ENCODE data around the gene TMEM26. TPM values are rescaled to one million over a fixed set of nuclear protein-coding genes. Genes with fewer than 3 reads are reported as not detected.

TMEM26 gene
- total RNA-seq, 1 experiment from 2014 or later: not detected

DNA sequence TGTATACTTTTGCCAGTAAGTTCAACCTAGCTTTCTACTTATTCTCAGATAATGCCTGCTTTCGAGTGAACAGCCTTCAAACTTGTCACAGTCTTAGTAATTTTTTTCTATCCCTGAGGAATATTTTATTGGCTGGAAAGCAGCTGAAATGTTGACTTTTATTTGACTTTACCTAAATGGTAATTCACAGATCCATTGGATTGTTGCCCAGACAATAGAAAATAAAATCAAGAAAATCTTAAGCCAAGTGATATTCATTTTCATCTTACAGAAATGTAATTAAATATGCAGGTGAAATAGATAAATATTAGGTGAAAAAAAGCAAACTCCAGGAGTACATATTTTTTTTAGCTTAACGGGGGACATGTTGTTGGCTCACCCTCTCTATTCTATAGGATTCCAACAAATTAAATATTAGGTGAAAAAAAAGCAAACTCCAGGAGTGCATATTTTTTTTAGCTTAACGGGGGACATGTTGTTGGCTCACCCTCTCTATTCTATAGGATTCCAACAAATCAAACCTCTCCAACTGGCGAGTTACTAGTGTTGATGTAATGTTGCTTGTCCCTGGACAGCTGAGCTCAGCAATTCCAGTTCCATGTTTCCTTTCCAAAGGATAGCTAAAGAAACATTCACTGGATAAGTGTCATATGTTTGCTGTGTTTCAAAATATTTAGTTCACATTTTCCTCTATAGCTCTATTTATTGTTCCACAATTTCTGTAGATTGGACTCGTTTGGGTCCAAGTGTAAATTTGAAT is 4.2 kb downstream of the TMEM26 start:
- H3K27ac ChIP-seq (ENCODE audit: low read length): no peak overlapping the region
- ATAC-seq: no peak
- no peaks in the 10 kb centered on the region for H3K4me1 ChIP-seq (ENCODE audit: insufficient read depth, low read length)
- no peaks in the 10 kb centered on the region for H4K20me1 ChIP-seq (ENCODE audit: low read length)
- TF ChIP-seq EZH2phosphoT487 (IDR thresholded peaks at IDR 0.05; ENCODE audit: borderline replicate concordance, low read length): no peak
- TF ChIP-seq, protein P1, sequence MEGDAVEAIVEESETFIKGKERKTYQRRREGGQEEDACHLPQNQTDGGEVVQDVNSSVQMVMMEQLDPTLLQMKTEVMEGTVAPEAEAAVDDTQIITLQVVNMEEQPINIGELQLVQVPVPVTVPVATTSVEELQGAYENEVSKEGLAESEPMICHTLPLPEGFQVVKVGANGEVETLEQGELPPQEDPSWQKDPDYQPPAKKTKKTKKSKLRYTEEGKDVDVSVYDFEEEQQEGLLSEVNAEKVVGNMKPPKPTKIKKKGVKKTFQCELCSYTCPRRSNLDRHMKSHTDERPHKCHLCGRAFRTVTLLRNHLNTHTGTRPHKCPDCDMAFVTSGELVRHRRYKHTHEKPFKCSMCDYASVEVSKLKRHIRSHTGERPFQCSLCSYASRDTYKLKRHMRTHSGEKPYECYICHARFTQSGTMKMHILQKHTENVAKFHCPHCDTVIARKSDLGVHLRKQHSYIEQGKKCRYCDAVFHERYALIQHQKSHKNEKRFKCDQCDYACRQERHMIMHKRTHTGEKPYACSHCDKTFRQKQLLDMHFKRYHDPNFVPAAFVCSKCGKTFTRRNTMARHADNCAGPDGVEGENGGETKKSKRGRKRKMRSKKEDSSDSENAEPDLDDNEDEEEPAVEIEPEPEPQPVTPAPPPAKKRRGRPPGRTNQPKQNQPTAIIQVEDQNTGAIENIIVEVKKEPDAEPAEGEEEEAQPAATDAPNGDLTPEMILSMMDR (conservative IDR thresholded peaks at IDR 0.05; ENCODE audit: low read depth, low read length): no peak
- CTCF ChIA-PET: interaction anchor here (0.7 kb wide), 2 partner anchors 604 to 1635 kb away, joined by 3 read pairs; no protein-coding TSS in a partner anchor
- no TSS peak for BruUV-seq (replicated peaks)
- H3K79me2 ChIP-seq (ENCODE audit: low read length): no peaks in the 10 kb centered on the region
- H3K4me2 ChIP-seq (ENCODE audit: low read length): no peak overlapping the region
- no peaks in the 10 kb centered on the region for H3F3A ChIP-seq (ENCODE audit: low read length, unreplicated experiment)
- no peak overlapping the region for H3K9ac ChIP-seq (ENCODE audit: low read length)
- H3K9me3 ChIP-seq (ENCODE audit: low read length): no peaks in the 10 kb centered on the region
- H3K4me3 ChIP-seq (ENCODE audit: low read length): no peak overlapping the region
- no peaks in the 10 kb centered on the region for H3K36me3 ChIP-seq (ENCODE audit: low read depth, low read length)
- POLR2A ChIA-PET (ENCODE audit: unreplicated experiment): interaction anchor here (0.6 kb wide), 1 partner anchor 136 kb away, joined by 12 read pairs; no protein-coding TSS in a partner anchor
- H3K9me2 ChIP-seq (replicated peaks; ENCODE audit: low read length): no peaks in the 10 kb centered on the region; the same call in 1 of the 2 replicates
- intact Hi-C loops (cut with micrococcal nuclease): no loop called here
- DNase-seq: no peak
- no peaks in the 10 kb centered on the region for H3K27me3 ChIP-seq (ENCODE audit: low read length)
- H2AFZ ChIP-seq (ENCODE audit: low read length): no peak overlapping the region

DNA sequence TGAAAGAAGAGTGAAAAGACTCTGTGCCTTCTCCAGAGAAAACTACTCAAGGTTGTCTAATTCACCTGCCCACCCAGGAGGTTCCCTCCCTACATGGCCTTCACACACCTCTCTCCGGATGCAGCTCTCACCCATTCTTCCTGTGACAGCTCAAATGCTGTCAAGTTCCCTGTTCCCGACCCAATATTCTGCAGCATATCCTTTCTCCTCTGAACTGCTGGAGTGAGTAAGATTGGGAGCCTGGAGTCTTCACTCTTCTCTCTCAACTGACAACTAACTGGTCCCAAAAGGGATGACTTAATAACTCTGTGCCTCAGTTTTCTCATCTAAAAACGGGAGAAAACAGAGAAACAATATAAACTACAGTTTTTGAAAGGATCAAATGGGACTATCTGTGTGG is 5.1 kb downstream of the TMEM26 start:
- Histone ChIP-seq H3F3A (ENCODE audit: low read length, unreplicated experiment) (no peaks in the 10 kb centered on the region), H3K4me3 (ENCODE audit: low read length) (no peak overlapping the region)

More for the DNA sequence above, 5.1 kb downstream of the TMEM26 start:
- no peaks in the 10 kb centered on the region for H3K4me1 ChIP-seq (ENCODE audit: insufficient read depth, low read length)
- H3K79me2 ChIP-seq (ENCODE audit: low read length): no peaks in the 10 kb centered on the region
- H3K9me3 ChIP-seq (ENCODE audit: low read length): no peaks in the 10 kb centered on the region
- no peak for DNase-seq
- CTCF ChIA-PET: no interaction called here
- intact Hi-C loops (cut with micrococcal nuclease): no loop called here
- 0 out of 2 replicates have a peak overlapping the region, but pooled peaks have one; percentile 3 for H2AFZ ChIP-seq (ENCODE audit: low read length)
- no peak overlapping the region for H3K4me2 ChIP-seq (ENCODE audit: low read length)
- H3K27ac ChIP-seq (ENCODE audit: low read length): no peak overlapping the region
- no peaks in the 10 kb centered on the region for H3K27me3 ChIP-seq (ENCODE audit: low read length)
- TF ChIP-seq EZH2phosphoT487 (IDR thresholded peaks at IDR 0.05; ENCODE audit: borderline replicate concordance, low read length) (no peak), EZH2 (IDR thresholded peaks at IDR 0.05; ENCODE audit: low read length, unreplicated experiment) (no peak)
- TF ChIP-seq, protein P1 (conservative IDR thresholded peaks at IDR 0.05; ENCODE audit: low read depth, low read length): no peak
- POLR2A ChIA-PET (ENCODE audit: unreplicated experiment): no interaction called here
- H4K20me1 ChIP-seq (ENCODE audit: low read length): no peaks in the 10 kb centered on the region
- no TSS peak for BruUV-seq (replicated peaks)
- H3K36me3 ChIP-seq (ENCODE audit: low read depth, low read length): no peaks in the 10 kb centered on the region
- ATAC-seq: no peak
- no peaks in the 10 kb centered on the region; the same call in 1 of the 2 replicates for H3K9me2 ChIP-seq (replicated peaks; ENCODE audit: low read length)
- H3K9ac ChIP-seq (ENCODE audit: low read length): no peak overlapping the region
